ENCODE data around the gene ENPP1.
A peak's percentile ranks its signal among the peaks of the same experiment; 100 is the strongest.

ENPP1 gene

GRCh38 chr6:131781687-131782086 lies 26.1 kb upstream of the ENPP1 start:
- H3K4me3 ChIP-seq (replicated peaks; ENCODE audit: low read depth, low read length) = no peak overlapping the region
- DNase-seq (ENCODE audit: extremely low read depth, low read depth) = no peak
- no peak for TF ChIP-seq CTCF (IDR thresholded peaks at IDR 0.05; ENCODE audit: low read depth, low read length, missing control alignments)

GRCh38 chr6:131782764-131783163 lies 25.1 kb upstream of the ENPP1 start:
- TF ChIP-seq CTCF (IDR thresholded peaks at IDR 0.05; ENCODE audit: low read depth, low read length, missing control alignments) = no peak
- DNase-seq (ENCODE audit: extremely low read depth, low read depth) = no peak
- H3K4me3 ChIP-seq (replicated peaks; ENCODE audit: low read depth, low read length) = no peak overlapping the region

GRCh38 chr6:131784561-131784960 lies 23.3 kb upstream of the ENPP1 start:
- DNase-seq (ENCODE audit: extremely low read depth, low read depth) = peak; percentile 42
- no peak overlapping the region for H3K4me3 ChIP-seq (replicated peaks; ENCODE audit: low read depth, low read length)
- no peak for TF ChIP-seq CTCF (IDR thresholded peaks at IDR 0.05; ENCODE audit: low read depth, low read length, missing control alignments)

GRCh38 chr6:131787079-131787478 lies 20.7 kb upstream of the ENPP1 start:
- H3K4me3 ChIP-seq (replicated peaks; ENCODE audit: low read depth, low read length) = no peak overlapping the region
- no peak for DNase-seq (ENCODE audit: extremely low read depth, low read depth)
- TF ChIP-seq CTCF (IDR thresholded peaks at IDR 0.05; ENCODE audit: low read depth, low read length, missing control alignments) = no peak

GRCh38 chr6:131787766-131788712 lies 19.8 kb upstream of the ENPP1 start:
- DNase-seq (ENCODE audit: extremely low read depth, low read depth) = no peak
- no peak for TF ChIP-seq CTCF (IDR thresholded peaks at IDR 0.05; ENCODE audit: low read depth, low read length, missing control alignments)
- no peak overlapping the region for H3K4me3 ChIP-seq (replicated peaks; ENCODE audit: low read depth, low read length)

- H3K4me3 ChIP-seq (replicated peaks; ENCODE audit: low read depth, low read length) = no peak overlapping the region
- no peak for DNase-seq (ENCODE audit: extremely low read depth, low read depth)
- TF ChIP-seq CTCF (IDR thresholded peaks at IDR 0.05; ENCODE audit: low read depth, low read length, missing control alignments) = no peak
These were observed 18.6 kb upstream of the ENPP1 start for GRCh38 chr6:131789219-131789618.
